Fibroblast of skin of back (primary cell): ENCODE results near the gene RRAGC.
"Not testable (repeated sequence)": the region's sequence is repeated elsewhere in the genome, so short reads cannot be mapped to it uniquely, and the experiment has no call there.

Source experiments
- DNase-seq: peaks from one replicate; pipeline ENCODE4 v3.0.0-alpha.2; 2013

Gene RRAGC

GRCh38 chr1:38852780-38853179 lies 6.8 kb downstream of the RRAGC start:
- no peak for DNase-seq

GRCh38 chr1:38848071-38848470 lies 11.5 kb downstream of the RRAGC start:
- no peak for DNase-seq

- DNase-seq = no peak
Observed at GRCh38 chr1:38846210-38846609, 13.4 kb downstream of the RRAGC start.

GRCh38 chr1:38845088-38845487 lies 14.5 kb downstream of the RRAGC start:
- not testable (repeated sequence) for DNase-seq

- no peak for DNase-seq
Observed at GRCh38 chr1:38840281-38840680, 19.3 kb downstream of the RRAGC start.

- DNase-seq = no peak
Observed at GRCh38 chr1:38839363-38839762, 20.2 kb downstream of the RRAGC start.

- DNase-seq = not testable (repeated sequence)
Observed at GRCh38 chr1:38836316-38836715, 23.3 kb downstream of the RRAGC start.

GRCh38 chr1:38834937-38835827 lies 24.4 kb downstream of the RRAGC start:
- DNase-seq = peak; percentile 76

- peak; percentile 12 for DNase-seq
Observed at GRCh38 chr1:38834221-38834782, 25.3 kb downstream of the RRAGC start.

GRCh38 chr1:38833146-38833545 lies 26.4 kb downstream of the RRAGC start:
- no peak for DNase-seq

- no peak for DNase-seq
Observed at GRCh38 chr1:38832370-38832734, 27.2 kb downstream of the RRAGC start.

- DNase-seq = peak; percentile 18
Observed at GRCh38 chr1:38831731-38832369, 27.7 kb downstream of the RRAGC start.

GRCh38 chr1:38829368-38829767 lies 30.2 kb downstream of the RRAGC start:
- no peak for DNase-seq

- DNase-seq = no peak
Observed at GRCh38 chr1:38827318-38827717, 32.3 kb downstream of the RRAGC start.

GRCh38 chr1:38826886-38827285 lies 32.7 kb downstream of the RRAGC start:
- DNase-seq = no peak

GRCh38 chr1:38826262-38826661 lies 33.3 kb downstream of the RRAGC start:
- DNase-seq = no peak

GRCh38 chr1:38820860-38821259 lies 38.7 kb downstream of the RRAGC start:
- DNase-seq = no peak

- DNase-seq = no peak
Observed at GRCh38 chr1:38819516-38819915, 40.1 kb downstream of the RRAGC start.

GRCh38 chr1:38819040-38819439 lies 40.5 kb downstream of the RRAGC start:
- DNase-seq = no peak

- DNase-seq = no peak
Observed at GRCh38 chr1:38818175-38818976, 41.2 kb downstream of the RRAGC start.

- no peak for DNase-seq
Observed at GRCh38 chr1:38817267-38818174, 42.1 kb downstream of the RRAGC start.
